ENCODE data around the gene LCN6. TPM values are rescaled to one million over a fixed set of nuclear protein-coding genes. Genes with fewer than 3 reads are reported as not detected.

LCN6 gene
- total RNA-seq, 1 donor from 2014 or later: 17.9 TPM

GRCh38 chr9:136722969-136723356 lies 25.4 kb downstream of the LCN6 start:
- Histone ChIP-seq H3K4me1 (peaks cover 67% of the 10 kb centered on the region), H3K27me3 (no peaks in the 10 kb centered on the region), H3K4me3 (no peak overlapping the region), H3K27ac (no peak overlapping the region), H3K9me3 (no peaks in the 10 kb centered on the region), H3K36me3 (peaks cover 0 to 36% of the 10 kb centered on the region in 2 donors)
- no peak for TF ChIP-seq POLR2AphosphoS5 (IDR thresholded peaks at IDR 0.05; ENCODE audit: insufficient read depth in 1 of 2, low read depth in 1 of 2)
- no peak for TF ChIP-seq POLR2A (IDR thresholded peaks at IDR 0.05)
- no peak for TF ChIP-seq CTCF (IDR thresholded peaks at IDR 0.05)
- DNase-seq (ENCODE audit: extremely low spot score in 2 of 2): no peak
- intact Hi-C loops (cut with DNase I): no loop called here

- intact Hi-C loops (cut with DNase I): no loop called here
- no peak overlapping the region for H3K27ac ChIP-seq
- no peak for DNase-seq (ENCODE audit: extremely low spot score in 2 of 2)
- TF ChIP-seq POLR2A (IDR thresholded peaks at IDR 0.05) (no peak), POLR2AphosphoS5 (IDR thresholded peaks at IDR 0.05; ENCODE audit: insufficient read depth in 1 of 2, low read depth in 1 of 2) (no peak), CTCF (IDR thresholded peaks at IDR 0.05) (no peak)
- no peaks in the 10 kb centered on the region for H3K27me3 ChIP-seq
- no peaks in the 10 kb centered on the region for H3K9me3 ChIP-seq
- no peak overlapping the region for H3K4me3 ChIP-seq
- H3K36me3 ChIP-seq: peaks cover 0 to 36% of the 10 kb centered on the region in 2 donors
- peaks cover 66% of the 10 kb centered on the region for H3K4me1 ChIP-seq
Observed at GRCh38 chr9:136722093-136722968, 26.0 kb downstream of the LCN6 start.

DNA sequence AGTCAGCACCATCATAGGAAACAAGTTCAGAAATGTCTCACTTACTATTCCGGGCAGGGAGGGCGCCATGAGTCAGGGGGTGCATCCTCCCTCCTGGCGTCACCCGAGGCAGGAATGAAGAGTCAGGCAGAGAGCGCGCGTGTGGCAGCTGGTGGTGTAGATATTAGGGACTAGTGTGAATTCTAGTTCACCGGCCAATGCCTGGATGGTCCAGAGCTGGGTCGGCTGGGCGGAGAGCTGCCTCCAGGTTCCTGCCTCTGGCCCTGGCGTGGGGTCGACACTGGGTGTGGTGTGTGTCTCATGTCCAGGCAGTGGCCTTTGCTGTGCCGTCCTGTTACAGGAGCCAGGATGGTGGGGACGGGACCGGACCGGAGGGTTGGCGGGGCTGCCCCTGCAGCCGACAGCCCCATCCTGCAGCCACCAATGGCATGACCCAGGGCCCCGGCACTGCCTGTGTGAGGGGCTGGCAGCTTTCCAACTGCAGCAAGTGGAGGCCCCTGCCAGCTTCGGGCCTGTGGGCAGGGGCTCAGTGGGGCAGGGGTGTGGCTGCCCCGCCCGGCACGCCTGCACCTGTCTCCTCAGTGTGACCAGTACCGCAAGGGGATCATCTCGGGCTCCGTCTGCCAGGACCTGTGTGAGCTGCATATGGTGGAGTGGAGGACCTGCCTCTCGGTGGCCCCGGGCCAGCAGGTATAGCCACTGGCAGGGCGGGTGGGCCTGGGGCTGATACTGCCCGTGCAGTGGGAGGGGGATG lies 26.8 kb downstream of the LCN6 start:
- Histone ChIP-seq H3K9me3 (no peaks in the 10 kb centered on the region), H3K27me3 (no peaks in the 10 kb centered on the region), H3K4me1 (peaks cover 57% of the 10 kb centered on the region), H3K4me3 (no peak overlapping the region), H3K27ac (no peak overlapping the region), H3K36me3 (peaks cover 0 to 36% of the 10 kb centered on the region in 2 donors)
- DNase-seq (ENCODE audit: extremely low spot score in 2 of 2): no peak
- intact Hi-C loops (cut with DNase I): no loop called here
- TF ChIP-seq POLR2AphosphoS5 (IDR thresholded peaks at IDR 0.05; ENCODE audit: insufficient read depth in 1 of 2, low read depth in 1 of 2) (peak; percentile 20 to 44), CTCF (IDR thresholded peaks at IDR 0.05) (no peak), POLR2A (IDR thresholded peaks at IDR 0.05) (no peak)

DNA sequence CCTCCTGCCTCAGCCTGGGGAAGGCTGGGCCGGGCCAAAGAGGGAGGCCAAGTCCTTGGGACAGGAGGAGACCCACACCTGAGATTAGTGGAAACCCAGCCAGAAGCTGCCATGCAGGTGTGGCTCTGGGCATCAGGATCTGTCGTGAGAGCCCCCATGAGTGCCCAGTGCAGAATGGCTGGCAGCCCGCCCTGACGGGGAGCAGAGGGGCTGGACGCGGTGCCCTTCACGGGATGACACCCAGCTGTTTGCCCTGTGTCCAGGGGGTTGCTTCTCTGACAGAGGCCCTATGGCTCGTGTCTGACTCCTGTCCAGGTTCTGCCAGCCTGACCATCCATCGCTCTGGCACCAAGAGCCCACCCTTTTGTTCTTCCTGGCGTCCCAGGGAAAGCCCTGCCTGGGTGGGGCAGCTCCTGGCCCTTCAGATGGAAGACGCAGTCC lies 27.4 kb downstream of the LCN6 start:
- H3K4me3 ChIP-seq: no peak overlapping the region
- H3K36me3 ChIP-seq: peaks cover 0 to 33% of the 10 kb centered on the region in 2 donors
- H3K27me3 ChIP-seq: no peaks in the 10 kb centered on the region
- peaks cover 51% of the 10 kb centered on the region for H3K4me1 ChIP-seq
- intact Hi-C loops (cut with DNase I): no loop called here
- TF ChIP-seq POLR2AphosphoS5 (IDR thresholded peaks at IDR 0.05; ENCODE audit: insufficient read depth in 1 of 2, low read depth in 1 of 2) (no peak), CTCF (IDR thresholded peaks at IDR 0.05) (no peak), POLR2A (IDR thresholded peaks at IDR 0.05) (no peak)
- no peaks in the 10 kb centered on the region for H3K9me3 ChIP-seq
- DNase-seq (ENCODE audit: extremely low spot score in 2 of 2): no peak
- H3K27ac ChIP-seq: no peak overlapping the region
